RWPE1 (cell line): ENCODE results near the gene ITIH3.
A peak's percentile ranks its signal among the peaks of the same experiment; 100 is the strongest.

Source experiments
- CTCF ChIA-PET: fragments of 350-600 bp; sonication (Branson Sonifier 250); formaldehyde crosslinking; extraction: SDS; loops from one replicate; lab custom pipeline; 2021; lab: Yijun Ruan, JAX
- POLR2A ChIA-PET: fragments of 400-600 bp; formaldehyde crosslinking; extraction: SDS; loops from one replicate; lab custom pipeline; 2020; ENCODE audit warnings: antibody characterized with exemption; ENCODE audit not compliant: low non-redundant PET; lab: Yijun Ruan, JAX
- DNase-seq: peaks from one replicate; pipeline ENCODE4 v3.0.0; 2012; ENCODE audit warnings: low spot score
- H3K27ac ChIP-seq: fragments of 450-650 bp; 2 replicates; pipeline ENCODE4 v1.5.1; 2017
- TF ChIP-seq, protein P1 (sequence below): fragments of 450-650 bp; conservative IDR thresholded peaks from 2 replicates; pipeline ENCODE4 v1.5.1; 2017; ENCODE audit warnings: low read depth, mild to moderate bottlenecking

The ITIH3 gene

DNA sequence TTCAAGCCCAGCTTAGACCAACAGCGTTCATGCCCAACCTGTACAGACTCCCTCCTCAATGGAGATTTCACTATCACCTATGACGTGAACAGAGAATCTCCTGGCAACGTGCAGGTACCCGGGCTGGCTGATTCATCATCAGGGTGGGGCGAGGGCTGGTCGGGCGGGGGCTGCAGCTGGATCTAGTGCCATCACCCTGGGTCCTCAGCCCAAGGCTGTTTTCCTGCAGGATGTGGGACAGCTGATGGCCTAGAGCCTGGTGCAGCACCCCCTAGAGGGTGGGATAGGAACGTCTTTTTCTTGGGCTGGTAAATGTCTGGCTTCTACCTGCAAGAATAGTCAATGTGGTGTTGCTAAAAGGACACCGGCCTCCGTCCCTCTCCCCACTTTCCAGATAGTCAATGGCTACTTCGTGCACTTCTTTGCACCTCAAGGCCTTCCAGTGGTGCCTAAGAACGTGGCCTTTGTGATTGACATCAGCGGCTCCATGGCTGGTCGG, 4.4 kb downstream of the ITIH3 start:
- DNase-seq = peak; percentile 72
- H3K27ac ChIP-seq = no peak overlapping the region
- POLR2A ChIA-PET = no interaction called here
- TF ChIP-seq, protein P1, sequence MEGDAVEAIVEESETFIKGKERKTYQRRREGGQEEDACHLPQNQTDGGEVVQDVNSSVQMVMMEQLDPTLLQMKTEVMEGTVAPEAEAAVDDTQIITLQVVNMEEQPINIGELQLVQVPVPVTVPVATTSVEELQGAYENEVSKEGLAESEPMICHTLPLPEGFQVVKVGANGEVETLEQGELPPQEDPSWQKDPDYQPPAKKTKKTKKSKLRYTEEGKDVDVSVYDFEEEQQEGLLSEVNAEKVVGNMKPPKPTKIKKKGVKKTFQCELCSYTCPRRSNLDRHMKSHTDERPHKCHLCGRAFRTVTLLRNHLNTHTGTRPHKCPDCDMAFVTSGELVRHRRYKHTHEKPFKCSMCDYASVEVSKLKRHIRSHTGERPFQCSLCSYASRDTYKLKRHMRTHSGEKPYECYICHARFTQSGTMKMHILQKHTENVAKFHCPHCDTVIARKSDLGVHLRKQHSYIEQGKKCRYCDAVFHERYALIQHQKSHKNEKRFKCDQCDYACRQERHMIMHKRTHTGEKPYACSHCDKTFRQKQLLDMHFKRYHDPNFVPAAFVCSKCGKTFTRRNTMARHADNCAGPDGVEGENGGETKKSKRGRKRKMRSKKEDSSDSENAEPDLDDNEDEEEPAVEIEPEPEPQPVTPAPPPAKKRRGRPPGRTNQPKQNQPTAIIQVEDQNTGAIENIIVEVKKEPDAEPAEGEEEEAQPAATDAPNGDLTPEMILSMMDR = peak; percentile 23; the same call in 1 of the 2 replicates
- CTCF ChIA-PET = interaction anchor here (0.7 kb wide), 2 partner anchors 23 to 29 kb away, joined by 3 to 6 read pairs; no protein-coding TSS in a partner anchor

GRCh38 chr3:52800079-52800478, 5.5 kb downstream of the ITIH3 start:
- ChIA-PET CTCF (no interaction called here), POLR2A (no interaction called here)

GRCh38 chr3:52801839-52802238, 7.2 kb downstream of the ITIH3 start:
- DNase-seq = no peak
- CTCF ChIA-PET = no interaction called here
- POLR2A ChIA-PET = no interaction called here
- TF ChIP-seq, protein P1 = no peak
- no peak overlapping the region for H3K27ac ChIP-seq

More at GRCh38 chr3:52800079-52800478, 5.5 kb downstream of the ITIH3 start:
- H3K27ac ChIP-seq = no peak overlapping the region
- no peak for DNase-seq
- TF ChIP-seq, protein P1 = no peak

GRCh38 chr3:52805270-52806039, 10.9 kb downstream of the ITIH3 start:
- TF ChIP-seq, protein P1 = no peak
- POLR2A ChIA-PET = no interaction called here

GRCh38 chr3:52809149-52809548, 14.6 kb downstream of the ITIH3 start:
- TF ChIP-seq, protein P1 = no peak
- ChIA-PET CTCF (interaction anchor here (0.6 kb wide), 1 partner anchor 249 kb away, joined by 3 read pairs; no protein-coding TSS in a partner anchor), POLR2A (no interaction called here)
- no peak for DNase-seq
- no peak overlapping the region for H3K27ac ChIP-seq

More at GRCh38 chr3:52805270-52806039, 10.9 kb downstream of the ITIH3 start:
- H3K27ac ChIP-seq = no peak overlapping the region
- CTCF ChIA-PET = interaction anchor here (0.7 kb wide), 1 partner anchor 64 kb away, joined by 4 read pairs; no protein-coding TSS in a partner anchor
- DNase-seq = no peak

- POLR2A ChIA-PET = no interaction called here
- CTCF ChIA-PET = no interaction called here
- H3K27ac ChIP-seq = no peak overlapping the region
- no peak for DNase-seq
- TF ChIP-seq, protein P1 = no peak
Observed at GRCh38 chr3:52809662-52810377, 15.2 kb downstream of the ITIH3 start.
